Right kidney (tissue), 1 donor: ENCODE data around the gene CAMTA1.

Experiments used
- DNase-seq: peaks from one replicate; pipeline ENCODE4 v3.0.0-alpha.2; 2016

CAMTA1 gene

DNA sequence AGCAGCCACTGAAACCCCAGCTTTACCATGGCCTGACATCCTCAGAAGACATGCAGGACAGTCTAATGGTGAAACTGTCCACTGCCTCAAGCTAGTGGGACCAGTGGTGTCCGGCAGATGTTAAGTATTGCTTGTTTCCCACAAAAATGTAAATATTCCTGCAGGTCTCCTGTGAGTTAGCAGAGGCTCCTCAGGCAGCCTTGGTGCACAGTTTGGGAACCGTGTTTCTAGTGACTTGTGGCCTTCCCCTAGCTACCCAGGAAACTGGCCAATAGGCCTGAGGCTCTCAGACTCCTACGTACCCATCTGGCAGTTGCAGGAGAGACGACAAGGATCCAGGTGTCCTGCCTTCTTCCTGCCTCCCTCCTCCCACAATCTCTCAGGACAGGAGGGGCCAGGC lies 142.4 kb downstream of the CAMTA1 start:
- DNase-seq: no peak

DNA sequence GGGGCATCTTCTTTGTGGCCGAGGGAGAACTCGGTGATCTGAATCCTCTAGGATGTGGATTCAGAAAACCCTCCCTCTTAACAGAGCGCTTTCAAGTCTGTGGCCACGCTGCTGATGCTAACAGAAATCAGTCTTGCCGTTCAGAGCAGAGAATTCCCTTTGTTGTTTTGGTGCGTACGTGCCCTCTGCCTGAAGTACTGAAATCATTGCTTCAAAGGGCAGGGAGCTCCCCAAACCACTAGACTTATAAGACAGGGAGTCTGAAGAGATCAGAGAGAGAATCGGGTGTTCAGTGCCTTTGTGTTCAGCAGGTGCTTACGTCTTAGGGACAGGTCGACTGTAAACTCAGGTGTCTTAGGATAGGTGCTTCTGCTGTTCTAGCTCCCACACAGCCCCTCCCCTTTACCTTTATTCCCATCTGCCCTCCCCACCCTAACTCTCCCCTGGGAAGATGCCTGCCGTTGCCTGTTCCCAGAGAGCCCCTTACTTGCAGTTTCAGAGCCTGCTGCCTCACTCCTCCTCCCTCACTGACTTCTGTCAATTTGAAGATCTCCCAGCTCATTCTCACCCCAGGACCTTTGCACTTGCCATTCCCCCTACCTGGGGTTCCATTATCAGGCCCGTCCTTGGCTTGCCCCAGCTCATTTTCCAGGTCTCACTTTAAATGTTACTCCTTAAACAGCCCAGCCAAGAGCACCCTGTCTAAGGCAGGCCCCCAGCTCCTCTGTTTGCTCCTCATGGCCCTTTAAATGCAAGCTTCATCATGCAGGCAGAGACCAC lies 143.0 kb downstream of the CAMTA1 start:
- no peak for DNase-seq

DNA sequence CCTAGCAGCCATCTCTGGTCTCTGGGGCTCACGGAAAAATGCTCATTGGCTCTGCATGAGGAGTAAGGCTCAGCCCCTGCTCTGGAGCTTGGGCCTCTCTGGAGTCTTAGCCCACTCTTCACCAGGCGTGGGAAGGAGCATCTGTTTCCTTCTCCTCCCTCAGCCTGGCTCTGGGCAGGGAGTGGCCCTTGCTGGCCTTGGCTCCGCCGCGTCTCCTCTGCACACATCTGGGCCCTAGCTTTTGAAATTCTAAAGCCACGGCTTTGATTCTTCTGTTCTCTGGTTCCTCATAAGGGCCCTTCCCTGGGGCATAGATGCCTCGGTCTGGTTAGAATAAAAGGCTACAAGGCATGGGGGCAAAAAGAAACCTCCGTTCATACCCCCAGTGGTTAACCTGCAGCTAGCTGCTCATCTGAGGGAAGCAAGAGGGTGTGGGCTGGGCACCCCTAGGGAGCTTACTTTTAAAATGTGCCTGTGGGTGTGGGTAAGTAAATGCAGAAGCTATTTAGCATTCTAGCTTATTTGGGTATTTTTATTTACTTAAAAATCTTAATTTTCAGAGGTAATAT lies 145.6 kb downstream of the CAMTA1 start:
- no peak for DNase-seq

DNA sequence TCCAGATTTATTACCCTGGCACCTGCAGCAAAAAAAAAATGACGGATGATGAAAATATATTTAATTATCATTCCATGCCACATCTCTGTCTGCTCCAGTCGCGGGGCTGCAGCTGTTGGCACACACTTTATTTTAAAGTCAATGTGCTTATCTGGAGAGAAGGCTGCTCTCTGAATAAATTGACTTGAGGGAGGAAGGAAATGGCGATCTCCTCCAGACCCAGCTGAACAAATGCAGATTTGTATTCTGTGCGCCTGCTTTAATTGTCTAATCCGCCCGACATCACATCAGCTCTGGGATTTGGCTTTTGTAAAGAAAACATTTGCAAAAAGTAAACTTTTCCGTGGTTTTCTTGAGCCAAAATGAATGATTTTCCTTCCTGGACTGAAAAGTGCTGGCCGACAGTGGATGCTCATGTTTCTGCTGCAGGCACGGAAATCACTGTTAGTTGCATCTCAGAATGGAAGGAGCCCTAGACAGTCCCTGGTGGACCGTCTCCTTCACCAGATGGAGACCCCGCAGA lies 150.2 kb downstream of the CAMTA1 start:
- DNase-seq: no peak

DNA sequence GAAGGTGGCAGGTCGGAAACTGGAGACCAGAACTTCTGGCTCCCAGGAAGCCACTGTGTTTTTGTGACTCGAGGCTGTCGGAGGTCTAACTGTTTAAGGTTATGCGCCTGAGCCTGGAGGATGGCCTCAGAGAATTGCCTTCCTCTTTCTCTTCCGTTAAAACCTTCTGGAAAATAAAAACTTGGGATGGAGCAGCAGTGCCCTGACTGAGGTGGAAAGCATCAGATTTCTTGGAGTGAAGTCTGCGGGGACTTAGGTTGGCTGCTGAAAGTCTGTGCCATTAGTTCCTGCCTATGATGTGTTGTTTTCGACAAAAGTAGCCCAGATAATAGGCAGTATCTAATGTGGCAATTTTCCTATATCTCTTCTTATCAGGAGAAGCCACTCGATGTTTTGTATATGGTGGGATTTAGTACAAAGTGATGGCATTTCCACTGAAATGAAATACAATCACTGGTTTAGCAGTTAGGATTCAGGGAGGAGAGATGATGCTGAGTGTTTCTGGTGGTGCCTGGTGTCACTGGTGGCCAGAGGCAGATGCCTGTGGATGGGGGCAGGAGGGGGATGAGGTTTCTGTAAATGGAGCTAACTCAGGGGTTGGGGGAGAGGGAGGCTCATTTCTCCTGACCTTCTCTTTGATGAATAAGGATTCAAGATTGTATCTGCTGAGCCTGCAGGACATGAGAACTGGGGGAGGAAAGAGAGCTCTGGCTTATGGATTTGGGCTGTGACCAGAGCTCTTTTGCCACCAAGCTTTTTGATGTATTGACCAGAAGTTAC lies 150.8 kb downstream of the CAMTA1 start:
- no peak for DNase-seq

DNA sequence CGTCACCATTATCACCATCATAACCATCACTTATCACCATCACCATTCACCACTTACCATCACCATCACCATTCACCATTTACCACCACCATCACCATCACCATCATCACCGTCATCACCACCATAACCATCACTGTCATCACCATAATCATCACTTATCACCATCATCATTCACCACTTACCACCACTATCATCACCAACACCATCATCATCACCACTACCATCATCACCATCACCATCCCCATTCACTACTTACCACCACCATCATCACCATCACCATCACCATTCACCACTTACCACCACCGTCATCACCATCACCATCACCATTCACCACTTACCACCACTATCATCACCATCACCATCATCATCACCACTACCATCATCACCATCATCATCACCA lies 151.8 kb downstream of the CAMTA1 start:
- DNase-seq: no peak

DNA sequence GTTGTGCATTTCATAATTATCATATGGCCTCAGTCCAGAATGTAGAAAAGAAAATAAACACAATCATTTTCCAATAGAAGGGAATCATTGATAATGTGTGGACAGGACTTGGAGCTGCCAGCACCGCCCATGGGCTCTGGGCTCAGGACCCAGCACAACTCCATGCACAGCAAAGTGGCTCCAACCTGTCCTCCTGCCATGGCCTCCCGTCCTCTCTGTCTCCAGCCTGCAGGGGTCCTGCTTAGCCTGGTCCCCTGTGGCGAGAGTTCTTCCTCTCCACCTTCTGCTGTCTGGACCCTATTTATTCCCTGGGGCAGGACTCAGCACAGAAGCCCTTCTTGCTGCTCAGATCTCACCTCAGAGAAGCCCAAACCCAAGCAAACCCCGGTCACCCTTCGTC lies 154.1 kb downstream of the CAMTA1 start:
- no peak for DNase-seq

DNA sequence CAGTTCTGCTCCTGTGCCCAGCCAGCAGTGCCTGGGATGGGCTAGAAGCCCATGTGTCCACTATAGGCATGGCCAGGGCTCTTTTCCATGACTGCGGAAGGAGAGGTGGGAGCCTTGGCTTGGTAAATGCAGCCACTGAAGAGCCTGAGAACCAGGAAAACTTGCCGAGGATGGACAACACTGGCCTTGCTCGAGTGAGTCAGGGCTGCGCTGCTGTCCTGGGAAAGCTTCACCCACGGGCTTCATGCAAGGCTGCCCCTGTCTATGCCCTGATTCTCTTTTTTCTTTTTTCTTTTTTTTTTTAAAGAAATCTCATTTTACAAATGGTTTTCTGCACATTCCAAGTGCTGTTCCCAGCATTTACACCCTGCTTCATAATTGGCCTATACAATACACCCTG lies 156.5 kb downstream of the CAMTA1 start:
- no peak for DNase-seq

DNA sequence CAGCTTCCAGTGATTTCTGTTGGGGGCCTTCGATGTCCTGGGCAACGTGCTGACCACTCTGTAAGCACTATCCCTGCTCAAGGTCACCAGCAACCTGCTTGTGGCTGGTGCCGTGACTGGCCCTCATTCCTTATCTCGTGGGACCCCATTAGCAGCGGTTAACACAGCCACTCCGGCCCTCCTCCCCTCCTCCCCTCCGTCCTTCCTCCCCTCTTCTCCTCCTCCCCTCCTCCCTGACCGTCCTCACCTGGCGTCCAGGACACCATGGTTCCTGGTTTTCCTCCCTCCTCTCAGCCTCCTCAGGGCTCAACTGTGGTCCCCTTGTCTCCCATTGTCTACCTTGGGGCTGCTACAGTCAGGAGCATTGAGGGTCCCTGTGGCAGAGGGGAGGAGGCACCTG lies 157.7 kb downstream of the CAMTA1 start:
- DNase-seq: no peak

DNA sequence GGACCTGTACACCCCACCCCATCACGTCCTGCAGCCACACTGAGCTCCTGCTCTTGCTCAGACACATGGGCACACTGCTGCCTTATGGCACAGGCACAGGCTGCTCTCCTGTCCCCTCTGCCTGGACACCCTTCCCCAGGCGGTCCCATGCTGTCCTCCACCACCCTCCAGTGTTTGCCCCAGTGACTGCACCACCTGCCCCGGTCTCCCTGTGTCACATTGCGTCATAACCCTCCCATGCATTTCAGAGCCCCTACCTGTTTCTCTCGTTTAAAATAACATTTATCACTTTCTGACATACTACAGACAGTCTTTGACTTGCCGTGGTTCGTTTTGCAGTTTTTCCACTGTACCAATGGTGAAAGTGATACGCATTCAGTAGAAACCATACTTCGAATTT lies 159.2 kb downstream of the CAMTA1 start:
- DNase-seq: no peak

DNA sequence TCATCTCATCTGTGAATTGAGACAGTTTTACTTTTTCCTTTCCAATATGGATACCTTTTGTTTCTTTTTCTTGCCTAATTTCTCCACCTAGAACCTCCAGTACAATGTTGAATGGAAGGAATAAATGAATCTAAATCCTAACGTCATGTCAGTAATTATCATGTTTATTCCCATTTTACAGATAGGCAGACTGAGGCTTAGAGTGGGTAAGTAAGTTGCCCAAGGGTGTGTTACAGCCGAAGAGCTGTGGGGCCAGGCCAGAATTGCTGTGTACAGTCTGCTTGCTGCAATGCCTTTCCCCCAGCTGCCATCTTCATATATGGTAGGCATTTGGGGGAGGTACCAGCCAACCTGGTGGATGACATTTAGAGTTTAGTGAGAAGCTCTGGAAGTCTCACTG lies 162.7 kb downstream of the CAMTA1 start:
- DNase-seq: no peak

DNA sequence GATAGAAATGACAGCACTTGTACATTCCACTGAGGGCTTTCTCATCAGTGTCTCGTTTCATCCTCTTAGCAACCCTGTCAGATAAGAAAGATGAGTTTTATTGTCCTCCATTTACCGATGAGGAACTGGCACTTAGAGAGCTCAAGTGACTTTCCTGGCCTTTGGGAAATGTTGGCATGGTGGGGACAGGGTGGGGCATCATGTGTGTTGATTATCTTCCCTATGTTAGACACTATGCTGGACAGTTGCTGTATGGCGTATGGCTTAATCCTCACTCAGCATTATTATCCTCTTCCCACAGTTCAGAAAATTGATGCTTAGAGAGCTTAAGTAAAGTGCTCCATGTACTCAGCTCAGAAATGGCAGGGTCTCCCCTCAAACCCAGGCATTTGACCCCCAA lies 163.2 kb downstream of the CAMTA1 start:
- DNase-seq: no peak

DNA sequence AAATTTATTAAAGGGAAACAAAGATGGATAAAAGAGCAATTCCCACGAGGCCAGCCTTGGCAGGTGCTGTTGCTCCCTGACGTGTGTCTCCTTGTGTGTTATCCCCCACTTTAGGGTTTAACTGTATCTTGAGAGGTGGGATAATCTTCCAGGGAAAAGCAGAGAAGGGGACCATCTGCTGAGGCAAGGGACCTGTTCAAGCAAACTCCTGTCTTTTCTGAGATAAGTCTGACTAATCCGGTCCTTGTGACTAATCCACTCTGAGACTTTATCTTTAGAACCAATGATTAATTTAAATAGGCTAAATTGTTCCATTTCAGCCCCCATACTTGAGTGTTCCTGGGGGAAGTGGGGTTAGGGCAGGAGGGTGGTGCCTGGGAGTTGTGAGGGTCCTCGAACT lies 163.6 kb downstream of the CAMTA1 start:
- no peak for DNase-seq

DNA sequence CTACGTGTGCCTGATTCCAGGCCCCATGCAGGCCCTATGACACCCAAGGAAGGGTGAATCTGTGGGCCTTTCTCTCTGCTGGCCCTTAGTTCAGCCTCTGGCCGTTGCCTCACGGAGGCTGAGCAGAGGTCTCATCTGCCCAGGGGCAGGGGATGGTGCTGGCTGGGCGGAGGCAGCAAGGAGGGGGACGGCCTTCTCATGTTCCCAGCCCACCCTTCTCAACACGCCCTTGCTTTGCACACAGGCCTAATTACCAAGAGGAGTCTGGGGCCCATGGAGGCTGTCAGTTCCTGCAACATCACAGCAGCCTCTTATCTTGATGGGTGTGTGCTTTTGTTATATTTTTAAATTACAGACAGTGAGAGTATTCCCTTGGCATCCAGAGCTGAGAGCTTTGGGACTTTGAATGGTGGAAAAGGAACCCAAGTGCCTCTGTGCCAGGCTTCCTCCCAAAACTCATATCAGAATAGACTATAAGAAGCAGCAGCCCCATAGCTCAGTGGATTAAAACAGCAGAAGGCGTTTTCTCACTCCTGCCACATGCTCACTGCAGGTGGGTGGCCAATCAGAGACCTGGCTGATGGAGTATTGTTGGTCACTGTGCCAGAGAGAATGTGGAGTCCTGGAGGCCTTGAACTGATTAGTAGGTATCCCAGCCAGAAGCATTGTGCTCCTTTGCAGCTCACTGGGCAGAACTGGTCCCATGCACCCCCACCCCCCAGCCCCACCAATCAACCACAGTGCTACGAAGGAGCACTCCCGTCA lies 164.9 kb downstream of the CAMTA1 start:
- DNase-seq: no peak

DNA sequence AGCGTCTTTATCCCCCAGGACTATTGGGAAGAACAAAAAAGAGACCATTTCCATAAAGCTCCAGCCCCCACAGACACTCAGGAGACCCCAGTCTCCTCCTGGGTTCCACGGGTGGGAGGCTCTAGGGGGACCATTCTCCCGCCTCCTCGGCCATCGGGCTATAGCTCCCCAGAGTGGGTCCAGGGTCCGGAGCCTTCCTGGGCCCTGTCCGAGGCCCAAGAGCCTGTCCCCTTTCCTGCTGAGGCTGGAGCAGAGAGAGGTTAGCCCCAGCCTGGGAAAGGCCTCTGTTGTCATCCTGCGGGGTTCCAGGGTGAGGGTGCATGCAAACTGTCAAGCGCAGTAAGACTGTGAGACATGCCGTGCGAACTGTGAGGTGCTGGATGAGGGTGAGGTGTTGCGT lies 166.3 kb downstream of the CAMTA1 start:
- no peak for DNase-seq

DNA sequence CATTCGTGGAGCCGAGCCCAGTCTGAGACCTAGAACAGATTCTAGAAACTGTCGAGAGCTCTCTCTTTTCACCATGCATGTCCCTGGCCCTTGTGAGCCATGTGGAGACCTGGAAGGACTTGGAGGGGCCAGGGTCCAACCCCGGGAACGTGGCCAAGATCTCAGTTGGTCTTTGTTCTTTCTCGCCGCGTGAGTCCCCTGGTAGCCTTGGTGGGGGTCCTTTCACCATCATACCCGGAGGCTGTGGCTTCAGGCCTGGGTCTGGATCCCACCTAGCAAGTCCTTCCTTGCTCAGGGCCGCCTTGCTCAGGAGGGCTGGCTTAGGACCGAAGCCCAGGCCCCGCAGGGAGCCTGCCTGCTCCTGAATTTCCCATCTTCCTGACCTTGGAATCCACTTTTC lies 168.0 kb downstream of the CAMTA1 start:
- DNase-seq: no peak

DNA sequence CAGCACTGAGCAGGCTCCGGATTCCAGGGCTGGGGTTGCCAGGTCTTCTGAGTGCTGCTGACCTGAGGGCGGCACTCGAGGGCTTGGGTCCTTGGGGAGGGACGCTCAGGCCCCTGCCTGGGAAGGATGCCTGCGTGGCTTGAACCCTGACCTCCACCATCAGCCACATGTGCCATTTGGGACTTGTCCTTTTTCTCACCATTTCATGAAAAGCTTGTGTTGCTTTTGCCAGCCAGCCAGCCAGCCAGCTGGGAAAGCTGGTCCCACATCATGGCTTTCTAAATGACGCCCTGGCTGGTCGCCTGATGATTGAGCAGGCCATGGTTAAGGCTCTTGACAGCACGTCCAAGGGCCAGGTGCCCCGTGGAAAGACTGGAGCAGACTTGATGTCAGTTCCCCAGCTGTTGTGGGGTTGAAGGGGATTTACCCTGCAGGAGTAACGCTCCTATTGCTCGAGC lies 168.7 kb downstream of the CAMTA1 start:
- no peak for DNase-seq

DNA sequence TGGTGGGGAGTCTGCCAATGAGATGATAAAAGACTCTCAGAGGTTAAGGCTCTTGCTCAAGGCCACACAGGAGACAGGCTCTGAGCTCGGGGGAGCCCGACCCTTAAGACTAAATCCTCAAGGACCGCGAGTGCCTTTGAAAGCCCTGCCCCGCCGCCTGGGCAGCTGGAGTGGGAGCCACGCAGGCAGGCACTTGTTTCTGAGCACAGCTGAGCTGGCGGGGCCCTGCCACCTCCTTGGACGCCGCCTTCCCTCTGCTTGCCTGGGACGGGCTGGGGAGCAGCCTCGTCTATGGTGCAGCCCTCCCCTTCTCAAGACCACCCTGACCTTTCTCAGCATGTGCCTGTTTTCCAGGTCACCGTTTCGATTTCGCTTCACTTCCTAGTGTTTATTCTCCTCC lies 169.3 kb downstream of the CAMTA1 start:
- no peak for DNase-seq

DNA sequence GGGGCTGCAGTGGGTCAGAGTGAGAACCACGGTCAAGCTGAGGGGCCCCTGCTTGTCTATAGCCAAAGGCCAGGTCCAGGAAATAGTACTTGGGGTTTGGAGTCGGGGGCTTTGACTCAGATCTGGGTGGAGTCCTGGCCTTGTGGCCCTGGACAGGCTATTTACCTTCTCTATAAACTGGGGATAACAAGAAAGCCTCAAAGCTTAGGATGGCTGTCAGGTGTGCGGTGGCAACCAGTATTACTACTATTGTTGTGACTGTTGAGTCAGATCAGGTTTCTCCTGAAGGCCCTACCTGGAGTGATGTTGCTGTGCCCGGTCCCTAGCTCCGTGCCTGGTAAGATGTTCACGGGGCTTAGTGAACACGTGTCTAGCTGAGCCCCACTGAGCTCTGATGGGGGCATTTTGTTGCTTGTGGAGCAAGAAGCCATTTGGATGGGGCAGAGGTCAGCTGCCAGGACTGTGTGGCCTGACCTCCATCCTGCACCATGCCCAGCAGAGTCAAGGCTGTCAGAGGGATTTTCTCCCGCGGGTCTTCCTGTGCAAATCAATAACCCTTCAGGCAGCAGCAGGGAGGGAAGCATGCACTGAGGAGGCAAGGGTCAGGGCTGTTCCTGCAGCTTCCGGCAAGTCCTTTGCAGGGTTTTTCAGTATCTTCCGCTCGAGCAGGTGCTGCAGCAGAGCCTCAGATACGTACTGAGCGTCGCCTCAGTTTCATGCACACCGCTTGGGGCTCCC lies 170.3 kb downstream of the CAMTA1 start:
- no peak for DNase-seq

DNA sequence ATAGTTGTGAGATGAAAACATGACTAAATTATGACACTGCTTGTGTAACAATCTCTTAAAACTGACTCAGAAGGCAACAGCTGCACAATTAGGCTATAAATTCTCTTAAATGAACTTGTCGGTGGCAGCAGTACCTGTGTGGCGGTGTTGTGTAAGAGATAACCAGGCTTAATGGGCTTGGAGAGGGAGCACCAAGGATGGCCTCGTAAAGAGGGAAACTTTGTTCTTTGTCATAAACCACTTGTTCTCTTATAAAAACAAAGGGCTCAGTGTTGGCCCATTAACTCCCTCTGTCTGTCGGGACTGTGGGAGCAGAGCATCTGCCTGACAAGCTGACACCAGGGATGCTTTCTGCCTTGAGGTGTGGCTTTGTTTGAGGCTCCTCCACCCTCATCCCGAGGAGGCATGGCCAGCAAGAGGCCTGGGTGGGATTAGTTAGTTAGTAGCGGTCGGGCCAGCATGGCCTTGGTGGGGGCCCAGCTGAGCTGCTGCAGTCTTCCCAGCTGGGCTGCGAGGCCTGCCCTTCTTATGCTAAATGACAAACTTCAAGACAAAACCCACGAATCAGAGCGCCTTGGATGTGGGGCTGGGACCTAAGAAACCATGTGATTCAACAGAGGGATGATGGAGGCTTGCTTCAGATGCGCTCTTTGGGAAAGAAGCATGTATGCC lies 171.4 kb downstream of the CAMTA1 start:
- peak; percentile 28 for DNase-seq

DNA sequence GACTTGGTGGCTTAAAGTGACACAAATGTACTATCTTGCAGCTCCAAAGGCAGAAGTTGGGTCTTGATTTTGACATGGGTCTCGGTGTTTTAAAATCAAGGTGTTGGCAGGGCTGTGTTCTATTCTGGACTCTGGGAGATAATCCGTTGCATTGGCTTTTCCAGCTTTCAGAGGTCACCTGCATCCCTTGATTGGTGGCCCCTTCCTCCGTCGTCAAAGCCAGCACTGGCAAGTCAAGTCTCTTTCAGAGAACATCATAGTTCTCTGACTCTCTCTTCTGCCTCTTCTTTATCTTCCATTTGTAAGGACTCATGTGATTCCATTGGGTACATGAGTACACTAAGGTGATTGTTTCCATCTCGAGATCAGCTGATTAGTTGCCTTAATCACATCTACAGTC lies 172.1 kb downstream of the CAMTA1 start:
- DNase-seq: no peak
